Body of pancreas (tissue), 4 donors: Measurements from ENCODE around the gene SUPT4H1. TPM values are rescaled to one million over a fixed set of nuclear protein-coding genes. Genes with fewer than 3 reads are reported as not detected.
A peak's percentile ranks its signal among the peaks of the same experiment; 100 is the strongest.

ENCODE experiments used
- ATAC-seq: fragments of 150-250 bp; one replicate; pipeline ENCODE4 v1.9.1; 2016
- DNase-seq, 4 donors: peaks; one replicate each; pipeline ENCODE4 v3.0.0-alpha.2; 2019
- H3K27ac ChIP-seq, 4 donors: fragments of 200-600 bp; sonication (generic); 1 replicate in 3 of 4; 2 replicates in 1 of 4; pipeline versions ENCODE4 v1.5.1 to v1.6.1; 2016 to 2019; ENCODE audit warnings: mild to moderate bottlenecking in 1 of 4, mixed read lengths in 1 of 4, moderate library complexity in 1 of 4
- H3K27me3 ChIP-seq, 2 donors: fragments of 200-600 bp; sonication (generic); one replicate each; pipeline ENCODE4 v1.6.0; 2016; ENCODE audit warnings: mild to moderate bottlenecking in 1 of 2
- H3K36me3 ChIP-seq, 2 donors: fragments of 200-600 bp; sonication (generic); replicated peaks in 1 of 2; 2 replicates each; pipeline ENCODE4 v1.5.1; 2016; ENCODE audit warnings: low read depth in 2 of 2; ENCODE audit not compliant: insufficient read depth in 1 of 2
- H3K4me1 ChIP-seq: fragments of 200-600 bp; sonication (generic); one replicate; pipeline ENCODE4 v1.6.0; 2016
- H3K4me3 ChIP-seq, 2 donors: fragments of 200-600 bp; sonication (generic); 1 replicate in 1 of 2; 2 replicates in 1 of 2; pipeline ENCODE4 v1.5.1; 2016 to 2019
- H3K9me3 ChIP-seq, 3 donors: fragments of 200-600 bp; sonication (generic); 1 replicate in 2 of 3; 2 replicates in 1 of 3; pipeline ENCODE4 v1.5.1; 2016
- POLR2A ChIP-seq, 3 donors: fragments of 450-650 bp; IDR thresholded peaks; one replicate each; pipeline ENCODE4 v1.6.1; 2016; ENCODE audit warnings: antibody characterized with exemption in 3 of 3, mild to moderate bottlenecking in 2 of 3
- WGBS, 2 donors: methylation state at CpG; one replicate each; pipeline ENCODE4 v1.1.5; 2017; 5-methylcytosine and 5-hydroxymethylcytosine counted together
- intact Hi-C: fragments of 100-400 bp; cut with DNase I; formaldehyde crosslinking; loops from one replicate; pipeline ENCODE4 v1.15.1; 2023
- total RNA-seq, 2 donors: library from RNA; depleted of rRNA; stranded (reverse); fragments of >200 nt; gene quantifications; one replicate each; pipeline ENCODE4 v1.1.0, GENCODE V29; 2016
- TF ChIP-seq, protein P1 (sequence below), 7 experiments: fragments of 450-650 bp in 4 of 7; fragments of 200-600 bp in 3 of 7; sonication (generic) in 3 of 7; IDR thresholded peaks; one replicate each; pipeline ENCODE4 v1.5.1; 2016 to 2019; ENCODE audit warnings: antibody characterized with exemption in 7 of 7

Gene SUPT4H1
- total RNA-seq, 2 donors from 2014 or later, result 10.2 to 24.4 TPM

DNA sequence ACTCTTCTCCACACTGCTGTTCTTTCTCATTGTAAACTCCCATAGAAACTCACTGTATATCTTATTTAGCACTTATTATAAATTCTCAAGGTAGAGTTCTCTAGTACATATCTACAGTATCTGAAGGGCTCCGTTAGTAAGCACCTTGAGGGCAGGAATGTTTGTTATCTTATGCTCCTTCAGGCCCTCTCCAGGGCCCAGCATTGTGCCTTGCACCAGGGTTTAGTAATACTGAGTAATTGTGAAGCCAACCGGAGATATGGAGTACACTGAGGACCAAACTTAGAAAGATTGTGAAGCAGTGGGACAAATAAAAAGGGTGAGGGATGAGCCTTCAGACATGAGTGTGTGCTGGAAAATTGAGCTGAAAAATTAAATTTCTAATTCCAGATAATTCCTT, 38.9 kb upstream of the SUPT4H1 start:
- no peak for ATAC-seq
- H3K27ac ChIP-seq, result peak overlapping the region; percentile 50 to 71 (median 62)
- peaks cover 67% of the 10 kb centered on the region for H3K4me1 ChIP-seq
- TF ChIP-seq POLR2A (IDR thresholded peaks at IDR 0.05), result no peak
- TF ChIP-seq, protein P1, sequence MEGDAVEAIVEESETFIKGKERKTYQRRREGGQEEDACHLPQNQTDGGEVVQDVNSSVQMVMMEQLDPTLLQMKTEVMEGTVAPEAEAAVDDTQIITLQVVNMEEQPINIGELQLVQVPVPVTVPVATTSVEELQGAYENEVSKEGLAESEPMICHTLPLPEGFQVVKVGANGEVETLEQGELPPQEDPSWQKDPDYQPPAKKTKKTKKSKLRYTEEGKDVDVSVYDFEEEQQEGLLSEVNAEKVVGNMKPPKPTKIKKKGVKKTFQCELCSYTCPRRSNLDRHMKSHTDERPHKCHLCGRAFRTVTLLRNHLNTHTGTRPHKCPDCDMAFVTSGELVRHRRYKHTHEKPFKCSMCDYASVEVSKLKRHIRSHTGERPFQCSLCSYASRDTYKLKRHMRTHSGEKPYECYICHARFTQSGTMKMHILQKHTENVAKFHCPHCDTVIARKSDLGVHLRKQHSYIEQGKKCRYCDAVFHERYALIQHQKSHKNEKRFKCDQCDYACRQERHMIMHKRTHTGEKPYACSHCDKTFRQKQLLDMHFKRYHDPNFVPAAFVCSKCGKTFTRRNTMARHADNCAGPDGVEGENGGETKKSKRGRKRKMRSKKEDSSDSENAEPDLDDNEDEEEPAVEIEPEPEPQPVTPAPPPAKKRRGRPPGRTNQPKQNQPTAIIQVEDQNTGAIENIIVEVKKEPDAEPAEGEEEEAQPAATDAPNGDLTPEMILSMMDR (IDR thresholded peaks at IDR 0.05), result no peak
- 77 to 83% methylated on average over 2 of the region's 2 CpGs for WGBS, 2 donors
- H3K9me3 ChIP-seq, result no peaks in the 10 kb centered on the region
- H3K27me3 ChIP-seq, result no peaks in the 10 kb centered on the region
- DNase-seq, result no peak
- no peaks in the 10 kb centered on the region for H3K36me3 ChIP-seq
- no peak overlapping the region for H3K4me3 ChIP-seq
- intact Hi-C loops, result no loop called here

DNA sequence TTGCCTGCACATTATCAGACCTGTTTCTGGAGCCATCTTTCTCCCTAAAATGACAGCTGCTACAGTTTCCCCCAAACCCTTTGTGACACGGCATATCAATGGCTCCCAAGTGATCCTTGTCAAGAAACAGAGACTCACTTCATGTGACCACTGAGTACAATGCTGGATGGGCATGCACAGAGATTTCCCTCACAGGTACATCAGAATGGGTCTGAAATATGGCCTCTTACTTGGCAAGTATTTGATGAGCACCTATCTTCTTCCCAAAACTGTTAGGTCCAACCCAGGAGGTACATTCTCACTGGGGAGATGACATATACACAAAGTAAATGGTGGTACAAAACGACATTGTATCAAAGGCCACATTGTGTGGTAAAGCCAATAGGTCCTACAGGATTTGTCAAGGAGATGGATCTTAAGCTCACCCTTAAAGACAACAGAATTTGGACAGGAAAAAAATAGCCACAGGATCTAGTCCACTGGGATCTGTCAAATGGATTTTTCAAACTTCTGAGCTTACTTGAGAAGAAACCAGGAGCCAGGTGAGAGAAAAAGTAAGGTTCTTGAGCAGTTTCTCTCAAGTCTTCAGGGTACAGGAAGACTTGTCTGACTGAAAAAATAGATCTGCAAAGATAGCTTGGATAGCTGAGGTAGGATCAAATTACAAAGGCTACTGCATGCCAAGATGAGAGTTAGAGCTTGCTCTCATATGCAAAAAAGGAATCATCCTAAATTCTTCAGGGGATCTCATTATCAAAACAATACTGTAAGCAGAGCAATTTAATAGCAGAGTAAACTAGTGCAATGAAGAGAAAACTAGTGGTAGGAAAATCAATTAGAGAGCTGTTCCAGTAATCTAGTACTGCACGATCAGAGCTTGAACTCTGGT, 36.5 kb upstream of the SUPT4H1 start:
- TF ChIP-seq POLR2A (IDR thresholded peaks at IDR 0.05), result no peak
- TF ChIP-seq, protein P1 (IDR thresholded peaks at IDR 0.05), result no peak
- ATAC-seq, result no peak
- no peak overlapping the region for H3K4me3 ChIP-seq
- no peak for DNase-seq
- intact Hi-C loops, result no loop called here
- no peaks in the 10 kb centered on the region for H3K36me3 ChIP-seq
- H3K9me3 ChIP-seq, result no peaks in the 10 kb centered on the region
- H3K4me1 ChIP-seq, result peaks cover 78% of the 10 kb centered on the region
- WGBS, 2 donors, result 70 to 75% methylated on average over 3 of the region's 3 CpGs
- H3K27me3 ChIP-seq, result no peaks in the 10 kb centered on the region
- no peak overlapping the region for H3K27ac ChIP-seq

DNA sequence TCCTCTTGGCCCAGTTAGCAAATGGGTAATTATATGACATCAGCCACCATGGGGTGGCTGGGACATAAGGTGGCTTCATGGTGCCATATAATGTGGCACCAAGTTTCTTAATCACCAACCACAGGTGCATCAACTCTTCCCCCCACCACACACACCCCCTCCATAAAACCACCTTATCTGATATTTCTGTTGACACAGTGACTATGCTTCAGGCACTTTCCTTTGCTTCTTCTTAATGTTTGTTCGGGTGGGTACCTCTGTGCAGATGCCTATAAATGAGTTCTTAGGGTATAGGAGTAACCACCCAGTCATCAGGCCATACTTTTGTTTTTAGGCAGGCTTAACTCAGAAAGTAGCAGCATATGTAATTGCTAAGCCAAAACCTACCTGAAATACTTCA, 35.8 kb upstream of the SUPT4H1 start:
- H3K9me3 ChIP-seq, result no peaks in the 10 kb centered on the region
- WGBS, 2 donors, result 44 to 59% methylated on average over 1 of the region's 1 CpG
- TF ChIP-seq POLR2A (IDR thresholded peaks at IDR 0.05), result no peak
- TF ChIP-seq, protein P1 (IDR thresholded peaks at IDR 0.05), result no peak
- H3K4me1 ChIP-seq, result peaks cover 85% of the 10 kb centered on the region
- H3K27me3 ChIP-seq, result no peaks in the 10 kb centered on the region
- H3K36me3 ChIP-seq, result no peaks in the 10 kb centered on the region
- no peak overlapping the region for H3K27ac ChIP-seq
- ATAC-seq, result no peak
- no peak for DNase-seq
- intact Hi-C loops, result no loop called here
- no peak overlapping the region for H3K4me3 ChIP-seq

DNA sequence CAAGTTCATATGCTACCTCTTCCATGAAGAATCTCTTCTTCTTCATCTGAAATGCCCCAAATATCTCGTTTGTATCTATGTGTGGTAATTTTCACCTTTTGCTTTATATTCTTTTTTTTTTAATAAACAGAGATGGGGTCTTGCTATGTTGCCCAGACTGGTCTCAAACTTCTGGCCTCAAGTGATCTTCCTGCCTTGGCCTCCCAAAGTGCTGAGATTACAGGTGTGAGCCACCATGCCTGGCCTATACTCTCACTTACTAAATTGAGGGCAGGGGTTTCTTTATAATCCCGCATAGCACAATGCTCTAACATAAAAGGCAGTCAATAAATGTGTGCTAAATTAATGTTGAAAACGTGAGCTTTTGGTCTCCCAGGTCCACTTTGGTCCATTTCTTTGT, 34.7 kb upstream of the SUPT4H1 start:
- no peaks in the 10 kb centered on the region for H3K9me3 ChIP-seq
- intact Hi-C loops, result no loop called here
- no peaks in the 10 kb centered on the region for H3K36me3 ChIP-seq
- no peak for DNase-seq
- H3K27me3 ChIP-seq, result no peaks in the 10 kb centered on the region
- H3K4me1 ChIP-seq, result peaks cover 86% of the 10 kb centered on the region
- no peak overlapping the region for H3K27ac ChIP-seq
- TF ChIP-seq, protein P1 (IDR thresholded peaks at IDR 0.05), result no peak
- TF ChIP-seq POLR2A (IDR thresholded peaks at IDR 0.05), result no peak
- no peak overlapping the region for H3K4me3 ChIP-seq
- ATAC-seq, result no peak
- WGBS, 2 donors, result 91 to 93% methylated on average over 3 of the region's 3 CpGs
